ENCODE measurements around the gene SLAMF7.
A peak's percentile ranks its signal among the peaks of the same experiment; 100 is the strongest.
"Not testable (repeated sequence)": the region's sequence is repeated elsewhere in the genome, so short reads cannot be mapped to it uniquely, and the experiment has no call there.

The SLAMF7 gene

DNA sequence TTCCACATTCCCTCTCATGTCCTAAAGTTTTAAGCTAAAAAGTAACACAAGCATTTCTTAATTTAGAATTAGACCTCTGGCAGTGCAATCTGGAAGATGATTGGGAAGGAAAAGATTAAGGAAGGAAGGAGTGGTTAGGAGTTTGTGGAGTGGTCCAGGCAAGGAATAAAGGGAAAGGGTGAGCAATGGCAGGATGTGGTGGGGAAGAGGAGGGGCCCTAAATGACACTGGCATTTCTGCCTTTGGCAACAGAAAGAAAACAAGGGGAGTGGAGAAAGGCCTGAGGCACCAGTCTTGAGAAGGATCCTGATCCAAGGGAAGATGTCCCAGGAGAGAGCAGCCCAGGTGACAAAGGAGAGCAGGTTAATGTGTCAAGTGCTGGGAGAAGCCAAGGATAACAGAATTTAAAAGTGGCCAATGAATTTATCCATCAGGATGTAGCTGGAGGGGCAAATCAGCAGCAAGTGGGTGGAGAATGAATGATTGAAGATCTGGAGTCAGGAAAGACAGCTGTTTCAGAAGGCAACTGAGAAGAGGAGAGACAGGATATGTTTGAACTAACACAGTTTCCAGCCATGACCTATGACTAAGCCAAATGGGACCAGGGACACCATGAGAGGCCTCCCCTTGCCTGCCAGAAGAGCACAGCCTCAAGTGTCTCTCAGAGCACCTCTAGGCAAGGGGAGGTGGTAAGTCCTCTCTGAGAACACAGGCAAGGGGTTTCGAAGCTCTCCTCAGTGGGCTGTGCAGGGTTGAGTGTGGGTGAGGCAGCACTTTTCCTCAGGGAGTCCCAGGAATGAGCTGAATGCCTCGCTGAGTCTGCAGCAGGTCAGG, 36.1 kb downstream of the SLAMF7 start:
- DNase-seq (ENCODE audit: low read depth in 2 of 2): no peak

DNA sequence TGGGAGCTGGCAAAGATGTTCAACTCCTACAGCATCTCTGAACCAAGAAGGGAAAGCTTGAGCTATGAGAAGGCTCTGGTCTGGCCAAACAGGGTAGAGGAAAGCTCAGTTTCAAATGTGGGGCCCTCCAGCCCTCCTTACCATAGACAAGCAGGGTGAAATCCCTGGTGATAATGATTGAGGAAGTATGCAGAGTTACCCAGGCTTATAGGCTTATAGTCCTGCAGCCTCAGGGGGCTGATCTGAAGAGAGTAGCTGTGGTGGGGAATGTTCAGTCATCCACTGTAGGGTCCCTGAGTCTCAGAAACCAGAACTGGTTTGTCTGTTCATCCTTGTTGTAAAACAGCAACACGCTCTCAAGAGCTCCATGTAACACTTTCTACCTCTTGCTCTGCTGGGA, 37.1 kb downstream of the SLAMF7 start:
- DNase-seq (ENCODE audit: low read depth in 2 of 2): no peak

- no peak for DNase-seq (ENCODE audit: low read depth in 2 of 2)
Observed at GRCh38 chr1:160777486-160778089, 38.5 kb downstream of the SLAMF7 start.

DNA sequence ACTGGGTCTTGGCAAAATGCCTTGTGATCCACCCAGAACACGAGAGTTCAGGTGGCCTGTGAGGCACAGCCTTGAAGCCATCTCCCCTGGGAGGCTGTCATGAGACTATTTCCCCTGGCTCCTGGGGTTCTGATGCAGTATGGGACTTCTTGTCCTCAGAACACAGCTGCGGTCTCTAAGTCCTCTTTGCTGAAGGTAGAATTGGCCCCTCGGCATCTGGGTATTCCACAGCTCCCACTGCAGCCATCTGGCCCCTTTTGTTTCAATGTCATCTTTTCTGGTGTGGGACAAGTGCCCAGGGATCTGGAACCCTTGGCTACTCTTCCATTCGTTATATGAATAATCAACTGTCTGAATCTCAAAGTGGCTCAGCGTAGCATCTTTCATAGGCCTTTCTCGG, 39.9 kb downstream of the SLAMF7 start:
- no peak for DNase-seq (ENCODE audit: low read depth in 2 of 2)

DNA sequence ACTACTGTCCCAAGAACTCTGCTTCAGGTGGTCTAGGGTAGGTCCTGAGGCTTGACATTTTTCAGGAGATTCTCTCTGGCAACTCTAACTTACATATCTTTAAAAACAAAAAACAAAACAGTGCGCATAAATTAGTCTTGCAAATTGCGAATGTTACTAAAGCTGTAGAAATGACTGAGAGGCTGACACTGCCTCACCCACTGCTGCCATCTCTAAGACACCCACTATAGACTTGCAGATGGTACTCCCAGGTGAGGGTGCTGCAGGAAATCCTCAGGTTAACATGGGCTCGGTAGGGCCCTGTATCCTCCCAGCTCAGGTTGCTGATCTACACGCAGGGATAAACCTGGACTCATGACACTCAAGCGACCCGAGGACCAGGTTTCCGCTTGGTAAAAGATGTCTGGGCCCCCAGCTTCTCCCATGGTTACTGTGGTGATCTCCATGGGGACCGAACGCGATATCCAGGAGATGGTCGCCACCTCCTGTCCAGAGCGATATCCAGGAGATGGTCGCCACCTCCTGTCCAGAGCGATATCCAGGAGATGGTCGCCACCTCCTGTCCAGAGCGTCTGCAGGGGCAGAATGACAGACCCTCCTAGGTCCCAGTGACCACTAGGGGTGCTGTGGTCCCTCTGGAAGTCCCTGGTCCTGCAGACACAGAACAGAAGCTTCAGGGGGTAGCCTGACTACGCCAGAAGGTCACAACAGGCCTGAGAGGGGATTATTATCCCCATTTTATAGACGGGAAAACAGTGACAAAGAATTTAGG, 40.8 kb downstream of the SLAMF7 start:
- DNase-seq (ENCODE audit: low read depth in 2 of 2): no peak

DNA sequence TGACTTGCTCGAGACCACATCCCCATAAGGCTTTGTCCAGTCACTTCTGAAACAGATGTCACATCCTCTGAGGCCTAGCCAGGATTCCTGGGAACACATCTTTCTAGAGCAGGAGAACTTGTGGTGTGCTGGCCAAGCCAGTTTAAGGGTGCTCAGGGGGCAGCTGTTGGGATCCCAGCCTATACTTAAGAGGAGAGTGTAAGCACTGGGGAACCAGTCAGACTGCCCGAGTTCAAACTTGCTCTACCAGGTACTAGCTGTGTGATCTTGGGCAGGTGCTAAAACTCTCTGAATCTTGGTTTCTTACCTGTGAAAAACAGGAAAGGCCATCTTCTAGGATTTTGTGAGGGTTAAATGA, 41.3 kb downstream of the SLAMF7 start:
- DNase-seq (ENCODE audit: low read depth in 2 of 2): no peak

DNA sequence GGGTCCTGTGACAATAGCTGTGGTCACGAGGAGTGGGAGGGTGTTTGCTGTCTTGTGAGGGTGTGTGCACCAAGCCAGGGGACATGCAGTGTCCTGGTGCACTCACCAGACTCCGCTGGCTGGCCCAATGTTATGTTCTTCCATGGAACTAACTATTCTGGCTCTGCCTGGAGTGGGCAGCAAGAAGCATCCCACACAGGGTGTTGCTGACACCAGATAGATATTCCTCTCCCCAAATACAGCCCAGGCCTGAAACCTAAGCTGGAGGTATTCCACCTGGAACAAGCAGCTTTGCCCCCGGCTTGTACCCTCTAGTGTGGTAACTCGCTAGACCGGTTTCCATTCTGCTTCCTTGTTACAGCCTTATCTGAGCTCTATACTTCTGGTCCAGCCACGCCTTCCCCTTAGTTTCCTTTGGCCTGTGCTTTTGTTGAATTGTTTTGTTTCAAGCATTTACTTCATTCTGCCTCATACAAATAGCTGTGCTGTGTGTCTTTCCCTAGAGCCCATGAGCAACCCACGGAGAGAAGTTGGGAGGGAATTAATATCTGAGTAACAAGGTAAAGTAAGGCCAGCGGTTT, 42.2 kb downstream of the SLAMF7 start:
- no peak for DNase-seq (ENCODE audit: low read depth in 2 of 2)

DNA sequence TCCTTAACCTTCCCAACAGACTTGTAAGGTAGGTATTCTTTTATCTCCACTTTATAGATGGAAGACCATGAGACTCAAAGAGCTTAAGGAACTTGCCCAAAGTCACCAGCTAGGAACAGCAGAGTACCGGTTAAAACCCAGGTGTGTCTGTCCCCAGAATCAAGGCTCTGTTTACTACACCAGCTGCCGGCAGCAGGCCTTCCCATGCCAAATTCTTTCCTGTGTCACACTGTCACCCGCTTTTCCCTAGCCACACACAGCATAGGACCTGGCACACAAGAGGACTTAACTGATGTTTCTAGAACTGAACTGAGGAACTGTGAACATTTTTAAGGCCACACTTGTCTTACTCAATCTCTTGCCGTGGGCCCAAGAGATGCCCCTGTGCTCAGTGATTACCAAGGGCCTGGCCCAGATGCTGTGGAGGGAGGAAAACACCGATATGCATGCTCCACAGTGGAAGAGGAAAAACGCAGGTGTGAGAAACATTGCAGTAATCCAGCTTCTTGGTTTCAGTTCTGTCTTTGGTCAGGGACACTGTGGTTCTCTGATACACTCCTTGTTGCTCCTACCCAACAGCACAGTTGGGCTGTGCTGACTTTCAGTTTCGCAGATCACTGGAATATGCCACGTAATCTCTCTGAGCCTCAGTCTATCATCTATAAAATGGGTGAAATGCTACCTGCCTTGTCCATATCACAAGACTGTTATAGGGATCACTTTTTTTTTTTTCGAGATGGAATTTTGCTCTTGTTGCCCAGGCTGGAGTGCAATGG, 43.1 kb downstream of the SLAMF7 start:
- DNase-seq (ENCODE audit: low read depth in 2 of 2): no peak

- not testable (repeated sequence) for DNase-seq (ENCODE audit: low read depth in 2 of 2)
Observed at GRCh38 chr1:160782988-160783765, 44.1 kb downstream of the SLAMF7 start.

DNA sequence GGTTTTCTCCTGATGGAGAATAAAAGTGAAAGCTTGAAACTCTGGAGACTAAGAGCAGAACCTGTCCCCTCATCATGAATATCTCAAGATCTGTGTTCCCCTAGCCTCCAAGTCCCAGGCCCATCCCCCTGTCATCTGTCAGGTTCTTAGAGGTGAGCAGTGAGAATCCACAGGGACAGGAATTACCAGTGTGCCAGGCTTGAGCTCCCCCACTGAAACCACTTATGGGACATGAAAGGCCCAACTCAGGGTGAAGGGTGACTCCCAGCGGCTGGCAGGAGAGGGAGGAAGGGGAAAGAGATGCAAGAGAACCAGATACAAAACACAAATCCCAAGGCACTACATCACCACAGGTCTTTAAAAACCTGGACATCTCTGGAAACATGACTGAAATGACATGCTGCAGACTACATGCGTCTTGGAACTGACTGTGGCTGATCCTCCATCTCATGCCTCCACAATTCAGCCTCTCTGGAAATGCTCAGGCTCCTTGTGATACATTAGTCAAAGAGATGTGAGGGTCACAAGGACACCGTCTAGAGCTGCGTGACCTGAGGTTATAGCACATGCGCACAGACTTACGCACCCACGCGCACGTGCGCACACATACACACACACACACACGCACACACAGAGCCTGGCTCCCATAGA, 50.1 kb downstream of the SLAMF7 start:
- DNase-seq (ENCODE audit: low read depth in 2 of 2): no peak

DNA sequence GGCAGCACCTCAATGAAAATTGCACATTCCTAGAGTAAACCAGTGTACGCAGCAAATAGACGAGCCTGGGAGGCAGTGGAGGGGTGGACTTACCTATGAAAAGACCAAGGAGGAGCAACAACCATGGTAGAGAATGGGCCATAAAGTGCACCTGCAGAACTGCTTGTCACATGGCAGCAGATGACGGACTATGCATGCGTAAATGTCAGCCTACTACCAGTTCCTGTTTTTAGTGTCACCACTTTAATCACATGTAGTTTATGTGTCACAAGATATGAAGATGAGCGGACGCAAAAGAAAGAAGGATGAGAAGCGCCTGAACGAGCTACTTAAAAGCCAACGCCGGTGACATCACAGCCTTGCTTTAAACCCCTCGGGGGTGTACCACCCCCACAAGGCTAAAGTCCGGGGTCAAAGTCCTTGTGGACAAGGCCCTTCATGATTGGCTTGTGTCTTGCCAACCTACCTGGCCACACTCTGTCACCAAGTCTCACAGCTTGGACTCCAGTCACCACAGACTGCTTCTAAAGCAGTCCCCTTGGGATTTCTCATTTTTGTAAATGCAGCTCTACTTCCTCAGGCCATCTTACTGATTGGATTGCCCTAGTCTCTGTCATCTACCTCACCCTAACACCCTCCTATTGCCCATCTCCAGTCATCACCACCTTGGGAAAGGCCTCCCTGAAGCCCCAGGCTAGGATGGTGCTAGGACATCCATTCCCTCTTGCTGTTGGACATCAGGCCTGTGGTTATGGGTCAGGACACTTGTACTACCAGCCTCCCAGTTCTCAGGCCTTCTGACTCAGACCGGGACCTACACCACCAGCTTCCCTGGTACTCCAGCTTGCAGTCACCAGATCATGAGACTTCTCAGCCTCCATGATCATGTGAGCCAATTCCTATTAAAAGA, 50.9 kb downstream of the SLAMF7 start:
- DNase-seq (ENCODE audit: low read depth in 2 of 2): no peak

DNA sequence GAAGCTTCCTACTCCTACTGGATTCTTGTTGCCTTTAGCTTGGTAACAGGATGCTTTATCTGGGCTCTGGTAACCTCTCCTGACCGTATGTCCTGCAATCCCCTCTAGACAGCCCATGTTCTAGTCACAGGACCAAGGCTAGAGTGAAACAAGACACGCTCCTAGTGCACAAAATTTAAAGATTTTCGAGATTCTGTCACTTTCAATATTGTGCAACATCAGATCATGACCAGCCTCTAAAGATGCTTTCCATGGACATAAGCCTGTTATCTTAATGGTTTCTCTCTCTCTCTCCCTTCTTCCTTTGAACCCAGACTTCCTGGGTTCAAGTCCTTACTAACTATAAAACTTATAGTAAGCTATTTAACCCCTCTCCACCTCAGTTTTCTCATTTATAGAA, 55.3 kb downstream of the SLAMF7 start:
- DNase-seq (ENCODE audit: low read depth in 2 of 2): no peak

DNA sequence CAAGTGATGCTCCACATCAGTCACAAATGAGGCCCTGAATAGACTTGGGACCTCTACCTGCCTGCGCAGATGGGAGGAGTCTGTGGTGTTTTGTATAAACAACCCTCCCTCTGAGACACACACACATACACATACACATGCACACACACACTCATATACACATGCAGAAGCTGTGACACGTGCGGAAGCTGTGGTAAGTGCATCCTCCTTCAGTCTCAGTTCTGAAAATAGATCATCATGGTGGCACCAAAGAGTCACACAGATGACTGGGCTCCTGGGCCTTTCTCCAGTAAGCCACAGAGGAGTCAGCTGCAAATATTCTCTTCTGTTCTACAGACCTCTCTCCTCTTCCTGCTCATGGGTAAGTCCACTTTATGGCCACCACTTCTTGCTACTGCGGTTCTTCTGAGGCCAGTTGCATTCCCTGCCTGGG, 56.9 kb downstream of the SLAMF7 start, which contains the start of gene LY9:
Gene LY9, plus strand, starts transcription at position 224 of the 433 bp plus-strand sequence. Its CDS starts 14 bp downstream, at position 238.
- peak; percentile 44 to 55 for DNase-seq (ENCODE audit: low read depth in 2 of 2)

DNA sequence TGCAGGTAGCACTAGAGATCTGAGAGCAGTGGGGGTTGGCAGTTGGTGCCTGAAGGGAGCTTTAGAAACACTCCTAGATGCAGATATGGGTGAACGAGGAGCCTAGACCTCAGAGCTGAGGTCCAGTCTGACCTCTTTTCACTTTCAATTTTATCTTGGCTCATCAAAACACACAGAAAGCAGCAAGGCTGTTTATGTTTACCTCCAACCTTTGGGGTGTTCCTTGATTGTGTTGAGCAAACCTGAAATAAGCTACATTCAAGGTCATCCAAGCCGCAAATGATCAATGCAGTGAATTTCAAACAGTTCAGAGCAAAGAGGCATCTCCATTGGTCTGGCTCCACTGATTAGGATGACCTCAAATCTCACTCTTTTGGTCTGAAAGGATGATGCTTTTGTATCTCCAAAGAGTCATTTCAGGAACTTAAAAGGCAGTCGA, 58.2 kb downstream of the SLAMF7 start:
- no peak for DNase-seq (ENCODE audit: low read depth in 2 of 2)

DNA sequence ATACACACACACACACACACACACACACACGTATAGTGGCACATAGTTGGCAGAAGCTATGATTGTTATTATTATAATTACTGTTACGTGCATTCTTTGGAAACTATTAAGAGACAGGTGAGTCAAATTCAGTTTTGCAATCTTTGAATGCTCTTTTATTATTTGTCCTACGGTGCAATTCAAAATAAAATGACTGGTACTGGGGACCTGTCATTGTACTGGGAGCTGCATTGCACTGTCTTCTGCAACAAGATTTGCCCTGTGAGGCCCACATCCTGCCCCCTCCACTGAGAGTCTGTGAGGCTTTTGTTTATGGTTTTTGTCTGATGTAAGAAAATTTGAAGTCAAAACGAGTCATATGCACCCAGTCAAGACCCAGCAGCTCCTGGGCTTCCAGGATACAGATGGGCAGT, 58.8 kb downstream of the SLAMF7 start:
- DNase-seq (ENCODE audit: low read depth in 2 of 2): peak; percentile 33

DNA sequence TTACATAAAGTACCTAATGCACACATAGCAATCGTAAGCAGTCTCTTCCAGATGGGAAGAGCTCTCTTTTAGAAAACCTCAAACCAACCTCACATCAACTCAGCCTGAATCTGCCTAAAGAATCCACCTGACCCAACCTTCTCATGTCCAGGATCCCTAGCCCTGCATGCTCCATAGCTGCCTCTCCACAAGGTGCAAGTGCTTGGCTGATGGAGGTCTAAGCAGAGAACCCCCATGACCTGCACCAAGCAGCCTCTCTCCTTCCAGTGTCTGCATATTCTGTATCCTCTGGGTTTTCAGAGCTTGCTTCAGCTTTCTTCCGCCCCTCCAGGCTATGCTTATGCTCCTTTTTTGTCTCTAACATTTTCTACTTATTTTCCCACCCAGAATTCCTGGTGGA, 59.4 kb downstream of the SLAMF7 start:
- DNase-seq (ENCODE audit: low read depth in 2 of 2): no peak

DNA sequence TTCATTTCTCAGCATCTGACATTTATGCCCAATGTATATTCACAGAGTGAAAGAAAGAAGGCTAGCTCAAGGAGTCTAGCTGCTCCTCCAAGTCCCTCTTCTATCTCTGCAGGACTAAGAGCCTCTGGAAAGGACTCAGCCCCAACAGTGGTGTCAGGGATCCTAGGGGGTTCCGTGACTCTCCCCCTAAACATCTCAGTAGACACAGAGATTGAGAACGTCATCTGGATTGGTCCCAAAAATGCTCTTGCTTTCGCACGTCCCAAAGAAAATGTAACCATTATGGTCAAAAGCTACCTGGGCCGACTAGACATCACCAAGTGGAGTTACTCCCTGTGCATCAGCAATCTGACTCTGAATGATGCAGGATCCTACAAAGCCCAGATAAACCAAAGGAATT, 60.6 kb downstream of the SLAMF7 start:
- DNase-seq (ENCODE audit: low read depth in 2 of 2): no peak

- DNase-seq (ENCODE audit: low read depth in 2 of 2): no peak
Observed at GRCh38 chr1:160800142-160800541, 61.1 kb downstream of the SLAMF7 start.
